HG03439 (cell line): Measurements from ENCODE around the gene MALT1.
A peak's percentile ranks its signal among the peaks of the same experiment; 100 is the strongest.
"Not testable (repeated sequence)": the region's sequence is repeated elsewhere in the genome, so short reads cannot be mapped to it uniquely, and the experiment has no call there.

ENCODE experiments used
- ATAC-seq: cut with Tn5 transposase; IDR thresholded peaks from one replicate; pipeline ENCODE4 v1.9.1; 2021; ENCODE audit warnings: mild to moderate bottlenecking, moderate library complexity; ENCODE audit not compliant: unreplicated experiment

The MALT1 gene

GRCh38 chr18:58653144-58653722, 18.0 kb upstream of the MALT1 start:
- ATAC-seq = not testable (repeated sequence)

GRCh38 chr18:58653814-58654509, 17.3 kb upstream of the MALT1 start:
- ATAC-seq = no peak

GRCh38 chr18:58654896-58655614, 16.2 kb upstream of the MALT1 start:
- no peak for ATAC-seq

- ATAC-seq = no peak
These were observed 14.2 kb upstream of the MALT1 start for GRCh38 chr18:58657081-58657480.

- ATAC-seq = no peak
These were observed 13.8 kb upstream of the MALT1 start for GRCh38 chr18:58657494-58657893.

GRCh38 chr18:58659691-58660090, 11.6 kb upstream of the MALT1 start:
- ATAC-seq = no peak

- no peak for ATAC-seq
These were observed 10.3 kb upstream of the MALT1 start for GRCh38 chr18:58660915-58661314.

- no peak for ATAC-seq
These were observed 9.8 kb upstream of the MALT1 start for GRCh38 chr18:58661423-58661822.

- no peak for ATAC-seq
These were observed 9.1 kb upstream of the MALT1 start for GRCh38 chr18:58662118-58662517.

- ATAC-seq = no peak
These were observed 5.1 kb upstream of the MALT1 start for GRCh38 chr18:58666176-58666575.

- ATAC-seq = no peak
These were observed 3.1 kb upstream of the MALT1 start for GRCh38 chr18:58668211-58668610.

- no peak for ATAC-seq
These were observed 2.4 kb upstream of the MALT1 start for GRCh38 chr18:58668897-58669296.

GRCh38 chr18:58669731-58670378, 1.4 kb upstream of the MALT1 start:
- no peak for ATAC-seq

GRCh38 chr18:58670404-58671110, 708 bp upstream of the MALT1 start:
- ATAC-seq = peak; percentile 49

- ATAC-seq = peak; percentile 22
These were observed 633 bp downstream of the MALT1 start for GRCh38 chr18:58671632-58672564.

- ATAC-seq = no peak
These were observed 2.9 kb downstream of the MALT1 start for GRCh38 chr18:58674159-58674558.

GRCh38 chr18:58674863-58675472, 3.7 kb downstream of the MALT1 start:
- ATAC-seq = no peak

- ATAC-seq = no peak
These were observed 5.0 kb downstream of the MALT1 start for GRCh38 chr18:58676270-58676669.

GRCh38 chr18:58682429-58683069, 11.3 kb downstream of the MALT1 start:
- ATAC-seq = no peak
